Erythroblast (primary cell): Measurements from ENCODE around the gene WDSUB1.

Experiments used
- DNase-seq, 2 experiments: peaks; one replicate each; lab custom pipeline; 2025; lab: John Stamatoyannopoulos, UW
- GATA1 ChIP-seq: IDR thresholded peaks from 2 replicates; pipeline ENCODE4 v1.6.1; 2011; ENCODE audit warnings: low read depth, mild to moderate bottlenecking, control low read depth, low read length, moderate library complexity
- POLR2A ChIP-seq: IDR thresholded peaks from 2 replicates; pipeline ENCODE4 v1.6.1; 2011; ENCODE audit warnings: mild to moderate bottlenecking, low read length

Gene WDSUB1

GRCh38 chr2:159208438-159208837 lies 78.1 kb downstream of the WDSUB1 start:
- TF ChIP-seq GATA1 (no peak), POLR2A (no peak)
- peak in 1 of 2 experiments; percentile 24 for DNase-seq

DNA sequence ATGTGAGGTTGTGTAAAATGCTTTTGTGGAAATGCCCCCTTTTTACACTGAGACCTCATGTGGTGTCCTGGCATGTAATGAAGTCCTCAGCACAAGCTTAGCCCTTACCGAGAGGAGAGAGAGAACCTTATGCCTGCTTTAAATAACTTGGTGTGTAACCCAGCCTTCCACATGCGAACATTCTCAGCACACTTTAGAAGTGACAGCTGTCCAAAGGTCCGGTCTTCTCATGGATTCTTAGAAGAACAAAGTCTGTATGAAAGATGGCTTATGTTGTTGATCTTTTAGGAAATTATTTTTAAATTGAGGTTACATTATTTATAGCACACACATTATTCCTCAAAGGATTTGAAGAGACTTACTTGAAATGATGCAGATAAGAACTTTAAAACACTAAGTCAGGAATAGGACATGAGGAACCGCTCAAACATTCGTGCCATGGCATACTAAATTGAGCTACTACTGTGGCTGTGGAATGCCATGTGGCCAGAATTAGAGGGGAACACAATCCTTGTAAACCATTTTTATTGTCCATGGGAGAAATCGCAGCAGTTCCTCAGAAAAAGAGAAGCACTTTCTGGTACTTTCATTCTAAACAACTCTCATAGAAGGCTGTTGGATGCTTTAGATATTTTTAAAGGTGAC lies 79.6 kb downstream of the WDSUB1 start:
- DNase-seq = no peak
- TF ChIP-seq GATA1 (no peak), POLR2A (no peak)

DNA sequence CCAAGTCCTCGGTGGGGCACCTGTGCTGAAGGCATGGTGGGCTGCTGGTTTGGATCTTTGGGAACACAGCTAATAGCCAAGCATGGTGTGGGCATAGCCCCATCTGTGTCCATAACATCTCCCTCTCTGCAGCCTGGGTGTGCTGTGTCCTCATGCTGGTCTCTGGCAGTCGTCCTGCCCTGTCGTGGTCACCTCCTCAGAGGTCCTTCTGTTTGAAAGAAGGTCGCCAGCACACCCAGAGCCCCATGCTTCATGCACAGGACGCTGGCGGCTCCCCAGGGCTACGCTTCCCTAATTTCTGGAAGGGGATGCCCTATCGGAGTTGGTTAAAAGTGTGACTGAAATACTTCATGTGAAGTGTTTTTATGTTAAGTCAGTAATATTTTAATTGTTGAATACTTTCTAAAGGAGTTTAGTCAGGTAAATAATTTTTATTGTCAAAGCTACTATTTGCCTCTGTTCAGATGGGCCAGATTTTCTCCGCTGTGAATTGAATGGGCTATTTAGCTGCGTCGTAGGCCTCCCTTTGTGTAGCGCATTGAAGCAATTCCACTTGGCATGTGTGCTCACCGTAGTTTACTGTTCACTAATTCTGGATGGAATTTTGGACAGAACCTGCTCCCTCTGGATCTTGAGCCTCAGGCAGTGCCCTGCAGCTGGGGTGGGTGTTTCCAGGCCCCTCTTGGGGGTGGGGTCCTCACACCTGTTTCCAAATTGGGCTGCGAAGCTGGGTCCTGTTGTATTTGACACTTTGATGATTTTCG lies 81.9 kb downstream of the WDSUB1 start:
- no peak for DNase-seq
- TF ChIP-seq POLR2A = no peak
- no peak for TF ChIP-seq GATA1

GRCh38 chr2:159202568-159203071 lies 83.9 kb downstream of the WDSUB1 start:
- no peak for DNase-seq
- no peak for TF ChIP-seq POLR2A
- no peak for TF ChIP-seq GATA1

DNA sequence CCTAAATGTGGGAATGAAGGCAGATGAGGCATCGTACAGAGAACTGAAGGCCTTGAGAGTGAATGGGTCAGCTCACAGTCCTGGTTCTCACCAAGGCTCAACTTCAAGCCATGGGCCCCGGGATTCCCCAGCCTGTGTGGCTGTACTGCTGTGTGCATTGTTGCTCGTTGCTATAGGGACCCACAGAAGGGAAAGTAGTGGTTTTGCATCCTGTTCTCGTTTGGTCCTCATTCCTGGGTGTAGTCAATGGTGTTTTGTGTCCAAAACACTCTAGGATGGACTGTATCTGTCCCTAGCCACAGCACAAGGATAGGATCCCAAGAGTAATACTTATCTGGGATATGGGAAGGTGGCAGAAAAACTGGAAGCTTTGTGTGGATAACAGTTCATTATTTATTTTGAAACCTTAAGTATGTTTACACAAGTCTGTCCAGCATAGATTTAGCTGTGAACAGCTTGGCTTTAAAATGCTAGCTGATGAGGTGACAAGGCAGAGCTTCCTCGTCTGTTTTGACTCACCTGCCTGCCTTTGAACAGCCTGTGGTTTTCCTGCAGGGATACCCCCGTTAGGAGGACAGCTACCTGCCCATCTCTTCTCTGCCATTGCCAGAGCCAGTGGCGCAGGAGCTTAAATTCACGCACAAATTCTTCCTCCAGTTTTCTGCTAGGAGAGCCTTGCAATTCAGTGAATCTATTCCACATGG lies 85.0 kb downstream of the WDSUB1 start:
- TF ChIP-seq GATA1 (no peak), POLR2A (no peak)
- DNase-seq = no peak

GRCh38 chr2:159200498-159200897 lies 86.0 kb downstream of the WDSUB1 start:
- DNase-seq = no peak
- no peak for TF ChIP-seq POLR2A
- TF ChIP-seq GATA1 = no peak

GRCh38 chr2:159199761-159200465 lies 86.6 kb downstream of the WDSUB1 start:
- no peak for DNase-seq
- no peak for TF ChIP-seq GATA1
- no peak for TF ChIP-seq POLR2A

DNA sequence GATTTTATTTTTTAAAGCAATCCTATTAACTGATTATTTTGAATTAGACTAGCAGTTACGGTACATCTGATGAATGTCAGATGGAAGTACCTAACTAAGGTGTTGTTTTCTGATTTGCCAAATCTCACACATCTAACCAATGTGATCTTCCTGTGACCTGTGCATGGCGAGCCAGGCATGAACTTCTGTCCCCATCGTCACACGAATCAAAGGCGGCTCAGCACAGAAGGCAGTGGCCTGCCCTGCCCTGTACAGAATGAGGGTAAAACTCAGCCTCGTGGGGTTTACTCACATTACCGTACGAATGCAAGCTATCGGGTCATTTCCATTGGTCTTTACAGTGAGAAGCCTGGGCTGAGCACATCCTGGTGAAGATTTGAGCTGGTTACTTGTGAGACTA lies 87.3 kb downstream of the WDSUB1 start:
- TF ChIP-seq GATA1 (no peak), POLR2A (no peak)
- DNase-seq = no peak

- DNase-seq = no peak
- no peak for TF ChIP-seq POLR2A
- TF ChIP-seq GATA1 = no peak
Measured at GRCh38 chr2:159196393-159196925, 90.0 kb downstream of the WDSUB1 start.

- TF ChIP-seq POLR2A (no peak), GATA1 (no peak)
- DNase-seq = no peak
Measured at GRCh38 chr2:159195697-159196096, 90.8 kb downstream of the WDSUB1 start.

DNA sequence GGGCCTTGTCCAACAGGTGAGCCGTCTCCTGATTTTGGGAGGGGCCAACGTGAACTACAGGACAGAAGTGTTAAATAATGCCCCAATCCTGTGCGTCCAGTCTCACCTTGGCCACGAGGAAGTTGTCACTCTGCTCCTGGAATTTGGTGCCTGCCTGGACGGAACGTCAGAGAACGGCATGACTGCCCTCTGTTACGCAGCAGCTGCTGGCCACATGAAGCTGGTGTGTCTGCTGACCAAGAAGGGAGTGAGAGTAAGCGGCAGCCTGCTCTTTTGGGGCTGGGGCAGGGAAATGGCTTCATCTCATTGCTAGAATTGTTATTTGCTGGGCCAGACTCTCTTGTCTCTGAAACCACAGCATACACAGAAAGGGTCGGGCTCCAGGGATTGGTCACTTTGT lies 92.3 kb downstream of the WDSUB1 start:
- TF ChIP-seq POLR2A (no peak), GATA1 (no peak)
- DNase-seq = no peak

GRCh38 chr2:159193791-159194190 lies 92.7 kb downstream of the WDSUB1 start:
- TF ChIP-seq POLR2A = no peak
- TF ChIP-seq GATA1 = no peak
- DNase-seq = no peak

GRCh38 chr2:159192371-159192918 lies 94.1 kb downstream of the WDSUB1 start:
- DNase-seq = no peak
- TF ChIP-seq POLR2A (no peak), GATA1 (no peak)
